Measurements from ENCODE around the gene FGA.

The FGA gene

GRCh38 chr4:154590329-154591006 is at the start of gene FGA:
FGA (minus strand) TSS chr4:154590742; CDS start chr4:154590687, 55 bp downstream.
- no peak for DNase-seq (ENCODE audit: low read depth)

GRCh38 chr4:154634058-154634457 is 43.5 kb upstream of the FGA start:
- DNase-seq (ENCODE audit: low read depth), result no peak

- no peak for DNase-seq (ENCODE audit: low read depth)
Observed at GRCh38 chr4:154631828-154632227, 41.3 kb upstream of the FGA start.

- no peak for DNase-seq (ENCODE audit: low read depth)
Observed at GRCh38 chr4:154630324-154630723, 39.8 kb upstream of the FGA start.

GRCh38 chr4:154626793-154627484 is 36.4 kb upstream of the FGA start:
- DNase-seq (ENCODE audit: low read depth), result peak; percentile 51

GRCh38 chr4:154625971-154626370 is 35.4 kb upstream of the FGA start:
- DNase-seq (ENCODE audit: low read depth), result no peak

DNA sequence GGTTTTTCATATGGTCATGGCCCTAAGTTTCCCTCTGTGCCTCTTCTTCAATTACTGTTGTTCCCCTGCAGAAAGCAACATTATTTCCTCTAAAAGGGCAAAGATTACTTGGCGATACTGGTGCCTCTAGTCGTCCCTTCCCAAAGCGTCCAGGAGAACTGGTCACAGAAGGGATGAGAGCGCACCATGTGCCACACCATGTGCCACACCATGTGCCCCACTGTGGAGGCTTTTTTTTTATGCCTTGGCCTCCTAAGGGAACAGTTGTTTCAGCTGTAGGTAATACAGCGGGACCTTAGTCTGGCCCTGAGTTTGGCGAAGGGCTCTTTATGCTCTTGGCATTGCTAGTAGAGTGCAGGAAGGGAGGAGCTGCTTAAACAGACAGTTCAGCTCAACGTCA is 33.5 kb upstream of the FGA start:
- no peak for DNase-seq (ENCODE audit: low read depth)

DNA sequence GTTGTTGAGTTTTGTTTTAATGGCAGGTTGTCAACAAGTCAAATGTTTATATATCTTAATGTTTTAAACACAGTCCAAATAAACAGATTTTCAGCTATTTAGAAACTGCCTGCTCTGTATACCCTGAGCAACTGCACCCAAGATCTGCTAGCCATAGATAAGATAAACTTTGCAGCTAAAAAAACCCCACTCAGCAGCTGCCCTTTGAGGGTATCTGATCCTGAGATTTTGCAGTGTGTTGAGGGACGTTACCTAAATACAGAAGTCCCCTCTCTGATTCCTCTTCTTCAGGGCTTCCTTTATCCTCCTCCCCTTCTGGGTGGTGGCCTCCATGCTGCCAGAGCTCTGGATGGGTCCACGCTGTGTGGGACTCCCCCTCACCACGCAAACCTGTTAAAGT is 32.9 kb upstream of the FGA start:
- DNase-seq (ENCODE audit: low read depth), result no peak

- peak; percentile 63 for DNase-seq (ENCODE audit: low read depth)
Observed at GRCh38 chr4:154622598-154622997, 32.1 kb upstream of the FGA start.

- no peak for DNase-seq (ENCODE audit: low read depth)
Observed at GRCh38 chr4:154620111-154620510, 29.6 kb upstream of the FGA start.

GRCh38 chr4:154618708-154619315 is 28.3 kb upstream of the FGA start:
- peak; percentile 55 for DNase-seq (ENCODE audit: low read depth)

GRCh38 chr4:154617820-154618317 is 27.3 kb upstream of the FGA start:
- no peak for DNase-seq (ENCODE audit: low read depth)

DNA sequence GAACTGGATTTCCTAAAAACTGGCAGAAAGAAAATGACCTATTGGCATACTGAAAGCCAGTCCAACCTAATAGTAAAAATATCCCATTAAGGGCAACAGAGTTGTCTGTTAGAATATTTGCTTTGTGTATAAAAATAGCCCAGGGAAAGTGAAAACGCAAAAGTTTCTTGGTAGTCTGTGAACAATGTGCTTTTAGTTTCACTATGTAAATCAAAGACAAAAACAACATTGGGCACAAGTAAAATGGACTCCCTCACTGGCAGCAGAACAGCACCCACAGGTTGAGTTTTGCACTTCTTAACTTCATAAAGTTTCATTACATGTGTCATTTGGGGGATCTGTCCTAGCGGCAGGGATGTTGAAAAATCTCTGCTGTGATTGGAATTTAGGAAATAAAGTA is 26.2 kb upstream of the FGA start:
- DNase-seq (ENCODE audit: low read depth), result no peak

DNA sequence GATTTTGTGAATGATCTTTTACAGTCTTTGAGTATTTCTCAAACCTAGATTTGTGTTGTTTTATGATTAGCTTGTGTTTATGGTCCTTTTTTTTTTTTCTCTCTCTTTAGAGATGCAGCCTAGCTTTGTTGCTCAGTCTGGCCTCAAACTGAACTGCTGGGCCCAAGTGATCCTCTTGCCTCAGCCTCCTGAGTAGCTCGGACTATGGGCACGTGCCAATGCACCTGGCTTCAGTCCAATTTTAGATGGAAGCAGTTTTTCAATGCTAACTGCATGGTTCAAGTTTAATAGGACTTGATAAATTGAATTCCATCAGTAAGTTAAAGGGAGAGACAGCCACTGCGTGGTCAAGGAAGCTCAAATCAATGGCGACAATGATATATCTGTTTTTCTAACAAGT is 25.7 kb upstream of the FGA start:
- DNase-seq (ENCODE audit: low read depth), result no peak

DNA sequence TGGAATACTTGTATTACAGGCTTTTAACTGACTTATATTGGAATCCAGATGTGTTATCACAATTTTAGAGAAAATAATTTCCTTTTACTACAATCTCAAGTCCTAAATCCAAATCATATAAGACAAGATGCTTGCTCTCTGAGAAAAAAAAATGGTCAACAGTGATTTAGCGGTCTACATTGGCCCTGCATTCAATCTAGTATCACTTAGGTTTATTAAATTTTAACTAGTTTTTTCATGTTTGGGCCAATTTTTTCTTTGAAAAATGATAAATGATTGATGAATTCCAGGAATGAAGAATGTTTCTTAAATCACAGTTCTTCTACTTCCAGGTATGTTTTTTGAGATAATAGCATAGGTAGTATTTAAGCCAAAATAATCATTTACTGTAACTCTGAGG is 24.7 kb upstream of the FGA start:
- DNase-seq (ENCODE audit: low read depth), result no peak

DNA sequence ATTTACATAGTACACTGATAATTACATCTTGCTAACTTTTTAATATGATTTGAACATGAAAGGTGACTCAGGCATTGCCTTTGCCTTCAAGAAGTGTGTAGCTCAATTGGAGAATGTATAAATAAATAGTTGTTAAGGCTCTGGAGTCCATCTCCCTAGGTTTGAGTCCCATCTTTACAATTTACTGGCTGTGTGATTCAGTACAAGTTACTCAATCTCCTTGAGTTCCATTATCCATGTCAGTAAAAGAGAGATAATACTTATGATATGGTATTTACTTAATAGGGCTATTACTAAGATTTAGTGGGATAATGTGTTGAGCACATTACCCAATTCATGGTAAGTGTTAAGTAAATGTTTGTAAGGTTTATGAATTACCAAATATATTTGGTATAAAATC is 23.8 kb upstream of the FGA start:
- DNase-seq (ENCODE audit: low read depth), result no peak

GRCh38 chr4:154612472-154613414 is 22.2 kb upstream of the FGA start, which contains the start of gene FGG:
FGG (minus strand) TSS chr4:154612656; CDS start chr4:154612609, 47 bp downstream.
- no peak for DNase-seq (ENCODE audit: low read depth)

DNA sequence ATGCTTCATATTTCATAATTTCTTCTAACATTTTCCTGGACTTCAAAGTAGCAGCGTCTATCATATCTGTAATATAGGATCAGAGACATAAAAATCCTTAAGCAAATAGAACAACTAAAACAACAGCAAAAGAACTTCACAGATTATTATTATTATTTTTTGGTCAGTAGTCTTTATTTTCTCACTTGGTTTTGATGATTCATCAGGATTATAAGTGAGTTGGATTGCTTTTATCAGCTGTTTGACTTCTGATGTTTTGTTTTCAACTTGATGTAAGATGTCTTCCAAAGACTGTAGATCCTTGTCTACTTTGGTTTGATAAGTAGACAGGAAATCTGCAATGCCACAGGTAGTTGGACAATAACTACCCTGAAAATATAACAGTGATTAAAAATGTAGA is 21.3 kb upstream of the FGA start:
- DNase-seq (ENCODE audit: low read depth), result no peak

- no peak for DNase-seq (ENCODE audit: low read depth)
Observed at GRCh38 chr4:154610582-154610981, 20.0 kb upstream of the FGA start.

DNA sequence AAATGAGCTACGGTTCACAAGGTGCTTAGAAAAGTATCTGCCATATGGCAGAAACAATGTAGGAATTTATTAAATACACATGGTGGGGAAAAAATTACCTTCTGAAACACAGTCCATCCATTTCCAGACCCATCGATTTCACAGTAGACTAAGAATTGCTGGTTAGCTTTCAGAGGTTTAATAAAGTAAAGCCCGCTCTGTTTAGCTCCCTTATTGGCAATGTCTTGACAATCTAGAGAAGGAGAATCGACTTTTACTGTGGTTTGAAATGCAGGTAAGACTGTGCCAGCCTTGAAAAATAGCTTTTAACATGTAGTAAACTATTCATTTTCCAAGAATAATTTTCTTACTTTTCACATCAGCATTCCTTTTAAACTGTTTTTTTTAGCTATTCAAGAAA is 19.0 kb upstream of the FGA start:
- no peak for DNase-seq (ENCODE audit: low read depth)

DNA sequence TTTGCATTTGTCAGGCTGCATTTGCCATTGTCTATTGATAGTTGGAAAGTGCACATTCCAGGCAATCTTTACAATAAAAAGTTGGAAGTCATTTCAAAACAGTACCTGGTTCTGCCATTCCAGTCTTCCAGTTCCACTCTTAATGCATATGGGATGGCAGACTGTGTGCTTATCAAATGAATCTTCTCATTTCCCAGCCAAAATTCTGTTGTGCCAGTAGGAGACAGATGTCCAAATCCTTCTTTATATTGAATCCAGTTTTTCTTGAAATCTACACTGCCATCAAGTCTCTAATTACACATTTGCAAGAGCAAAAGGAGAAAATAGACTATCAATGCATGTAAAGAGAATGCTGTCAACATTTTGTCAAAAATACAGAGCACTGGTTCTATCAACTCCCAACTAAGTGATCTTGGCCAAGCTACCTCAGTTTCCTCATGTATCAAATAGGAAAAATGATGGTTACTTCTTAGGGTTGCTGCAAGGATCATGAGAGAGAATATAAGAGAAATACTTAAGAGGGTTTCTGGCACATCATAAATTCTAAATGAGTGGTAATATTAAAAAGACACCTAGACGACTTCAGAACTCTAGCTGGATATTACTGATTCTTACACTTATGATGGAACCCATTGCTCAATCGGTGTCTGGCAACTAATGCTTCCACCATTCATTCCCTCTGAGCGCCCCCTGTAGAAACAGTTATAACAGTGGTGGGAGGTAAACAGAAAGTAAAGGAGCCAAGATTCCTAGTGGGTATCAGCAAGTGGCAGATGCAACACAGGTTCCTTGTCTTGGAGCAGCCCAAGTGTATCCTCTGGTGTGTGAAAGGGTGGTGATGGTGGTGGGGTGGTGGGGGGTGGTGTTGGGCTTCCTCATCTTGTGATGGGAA is 18.1 kb upstream of the FGA start:
- no peak for DNase-seq (ENCODE audit: low read depth)
